NCI-H1417 (cell line): ENCODE results near the gene PRMT1.
"Not testable (repeated sequence)": the region's sequence is repeated elsewhere in the genome, so short reads cannot be mapped to it uniquely, and the experiment has no call there.

Experiments used
- DNase-seq, 3 experiments: peaks; one replicate each; lab custom pipeline; 2025; lab: John Stamatoyannopoulos, UW

Gene PRMT1

GRCh38 chr19:49677231-49677900, at the start of gene PRMT1:
PRMT1 (plus strand) TSS chr19:49677271; CDS start chr19:49677281, 10 bp downstream.
- DNase-seq: peak in 2 of 3 experiments; percentile 47 to 63

GRCh38 chr19:49629659-49630058, 47.4 kb upstream of the PRMT1 start:
- DNase-seq: no peak

GRCh38 chr19:49631014-49631588, 46.0 kb upstream of the PRMT1 start:
- no peak for DNase-seq

- no peak for DNase-seq
These were observed 45.4 kb upstream of the PRMT1 start for GRCh38 chr19:49631610-49632192.

- no peak for DNase-seq
These were observed 44.5 kb upstream of the PRMT1 start for GRCh38 chr19:49632576-49632975.

- DNase-seq: not testable (repeated sequence)
These were observed 43.8 kb upstream of the PRMT1 start for GRCh38 chr19:49633273-49633672.

- DNase-seq: peak in 1 of 3 experiments; percentile 25
These were observed 41.4 kb upstream of the PRMT1 start for GRCh38 chr19:49635530-49636232.

GRCh38 chr19:49636233-49636932, 40.7 kb upstream of the PRMT1 start:
- peak in 1 of 3 experiments; percentile 15 for DNase-seq

- no peak for DNase-seq
These were observed 39.0 kb upstream of the PRMT1 start for GRCh38 chr19:49637821-49638738.

GRCh38 chr19:49639401-49640112, 37.5 kb upstream of the PRMT1 start:
- no peak for DNase-seq

GRCh38 chr19:49640113-49640898, 36.8 kb upstream of the PRMT1 start, which contains the start of gene RRAS:
RRAS (minus strand) TSS chr19:49640143; CDS start chr19:49640098, 45 bp downstream.
- DNase-seq: peak; percentile 98 to 100 (median 99)

GRCh38 chr19:49641688-49642491, 35.2 kb upstream of the PRMT1 start, which contains the start of gene SCAF1:
SCAF1 (plus strand) TSS chr19:49642209; CDS start chr19:49645027, 2,818 bp downstream.
- DNase-seq: peak; percentile 99 to 100 (median 99)

- peak in 1 of 3 experiments; percentile 39 for DNase-seq
These were observed 34.5 kb upstream of the PRMT1 start for GRCh38 chr19:49642492-49643035.

GRCh38 chr19:49643466-49643865, 33.6 kb upstream of the PRMT1 start:
- no peak for DNase-seq

GRCh38 chr19:49645592-49645991, 31.5 kb upstream of the PRMT1 start:
- DNase-seq: no peak

GRCh38 chr19:49645995-49646394, 31.1 kb upstream of the PRMT1 start:
- no peak for DNase-seq

- no peak for DNase-seq
These were observed 30.5 kb upstream of the PRMT1 start for GRCh38 chr19:49646586-49646985.
